HG02938 (cell line): Measurements from ENCODE around the gene SLC16A12.

ENCODE experiments used
- ATAC-seq: cut with Tn5 transposase; IDR thresholded peaks from one replicate; pipeline ENCODE4 v1.9.1; 2021; ENCODE audit warnings: mild to moderate bottlenecking, moderate library complexity; ENCODE audit not compliant: unreplicated experiment

Gene SLC16A12

GRCh38 chr10:89535171-89536012, at the start of gene SLC16A12:
Gene SLC16A12, minus strand, starts transcription at chr10:89535594. Its CDS starts 73,016 bp downstream, at chr10:89462578.
- ATAC-seq = no peak

GRCh38 chr10:89582022-89582421, 46.6 kb upstream of the SLC16A12 start:
- no peak for ATAC-seq

- no peak for ATAC-seq
These were observed 44.8 kb upstream of the SLC16A12 start for GRCh38 chr10:89580243-89580642.

- ATAC-seq = no peak
These were observed 41.3 kb upstream of the SLC16A12 start for GRCh38 chr10:89576696-89577095.

- ATAC-seq = no peak
These were observed 40.6 kb upstream of the SLC16A12 start for GRCh38 chr10:89576022-89576421.

GRCh38 chr10:89575031-89575430, 39.6 kb upstream of the SLC16A12 start:
- ATAC-seq = no peak

GRCh38 chr10:89574368-89574767, 39.0 kb upstream of the SLC16A12 start:
- no peak for ATAC-seq

- ATAC-seq = no peak
These were observed 32.3 kb upstream of the SLC16A12 start for GRCh38 chr10:89567576-89568245.

GRCh38 chr10:89566992-89567391, 31.6 kb upstream of the SLC16A12 start:
- ATAC-seq = no peak

GRCh38 chr10:89566095-89566950, 30.9 kb upstream of the SLC16A12 start:
- ATAC-seq = no peak

- no peak for ATAC-seq
These were observed 29.8 kb upstream of the SLC16A12 start for GRCh38 chr10:89565180-89565579.

GRCh38 chr10:89563861-89564478, 28.6 kb upstream of the SLC16A12 start:
- no peak for ATAC-seq

GRCh38 chr10:89563311-89563710, 27.9 kb upstream of the SLC16A12 start:
- no peak for ATAC-seq

GRCh38 chr10:89556600-89556999, 21.2 kb upstream of the SLC16A12 start:
- ATAC-seq = no peak

GRCh38 chr10:89555688-89556445, 20.5 kb upstream of the SLC16A12 start:
- no peak for ATAC-seq

- no peak for ATAC-seq
These were observed 19.0 kb upstream of the SLC16A12 start for GRCh38 chr10:89554433-89554832.

- no peak for ATAC-seq
These were observed 17.8 kb upstream of the SLC16A12 start for GRCh38 chr10:89553064-89553734.

- no peak for ATAC-seq
These were observed 16.8 kb upstream of the SLC16A12 start for GRCh38 chr10:89552213-89552612.

GRCh38 chr10:89550509-89550908, 15.1 kb upstream of the SLC16A12 start:
- no peak for ATAC-seq

- no peak for ATAC-seq
These were observed 14.1 kb upstream of the SLC16A12 start for GRCh38 chr10:89549510-89549909.
